Breast epithelium (tissue), 4 donors: Measurements from ENCODE around the gene PAOX. TPM values are rescaled to one million over a fixed set of nuclear protein-coding genes. Genes with fewer than 3 reads are reported as not detected.
A peak's percentile ranks its signal among the peaks of the same experiment; 100 is the strongest.

Source experiments
- DNase-seq, 2 donors: peaks; one replicate each; pipeline ENCODE4 v3.0.0-alpha.2; 2019; ENCODE audit warnings: low spot score in 2 of 2
- H3K27ac ChIP-seq, 2 donors: fragments of 200-600 bp; sonication (generic) in 1 of 2; one replicate each; pipeline ENCODE4 v1.5.1; 2016 to 2019; ENCODE audit warnings: mild to moderate bottlenecking in 1 of 2
- H3K27me3 ChIP-seq, 2 donors: fragments of 200-600 bp; sonication (generic) in 1 of 2; one replicate each; pipeline versions ENCODE4 v1.5.1 to v1.6.0; 2017 to 2019; ENCODE audit warnings: control low read depth in 1 of 2, mild to moderate bottlenecking in 1 of 2
- H3K36me3 ChIP-seq: fragments of 200-600 bp; one replicate; pipeline ENCODE4 v1.5.1; 2019
- H3K4me1 ChIP-seq, 2 donors: fragments of 200-600 bp; sonication (generic); one replicate each; pipeline ENCODE4 v1.5.1; 2016 to 2019; ENCODE audit warnings: control low read depth in 1 of 2
- H3K4me3 ChIP-seq, 3 donors: fragments of 200-600 bp; sonication (generic); 1 replicate in 2 of 3; 2 replicates in 1 of 3; pipeline ENCODE4 v1.5.1; 2016 to 2019; ENCODE audit warnings: mild to moderate bottlenecking in 3 of 3, moderate library complexity in 2 of 3
- H3K9me3 ChIP-seq, 2 donors: fragments of 200-600 bp; sonication (generic) in 1 of 2; one replicate each; pipeline ENCODE4 v1.5.1; 2016 to 2019; ENCODE audit warnings: control low read depth in 1 of 2
- POLR2A ChIP-seq: fragments of 450-650 bp; IDR thresholded peaks from one replicate; pipeline ENCODE4 v1.6.1; 2016; ENCODE audit warnings: antibody characterized with exemption, mild to moderate bottlenecking, moderate library complexity
- POLR2AphosphoS5 ChIP-seq, 3 donors: sonication (generic); formaldehyde crosslinking; IDR thresholded peaks; one replicate each; pipeline ENCODE4 v1.6.1; 2017; ENCODE audit warnings: antibody characterized with exemption in 3 of 3
- intact Hi-C: fragments of 100-400 bp; cut with DNase I; formaldehyde crosslinking; loops from one replicate; pipeline ENCODE4 v1.15.1; 2023; ENCODE audit warnings: low total_unique reads
- total RNA-seq, 3 donors: library from RNA; depleted of rRNA; stranded (reverse); fragments of >200 nt; gene quantifications; one replicate each; pipeline ENCODE4 v1.1.0, GENCODE V29; 2016
- TF ChIP-seq, protein P1 (sequence below), 3 donors: fragments of 450-650 bp; IDR thresholded peaks; one replicate each; pipeline ENCODE4 v1.5.1; 2016 to 2017; ENCODE audit warnings: antibody characterized with exemption in 3 of 3, mild to moderate bottlenecking in 3 of 3, moderate library complexity in 3 of 3

PAOX gene
- total RNA-seq, 3 donors from 2014 or later, result 7.5 to 10.5 (median 8.6) TPM

DNA sequence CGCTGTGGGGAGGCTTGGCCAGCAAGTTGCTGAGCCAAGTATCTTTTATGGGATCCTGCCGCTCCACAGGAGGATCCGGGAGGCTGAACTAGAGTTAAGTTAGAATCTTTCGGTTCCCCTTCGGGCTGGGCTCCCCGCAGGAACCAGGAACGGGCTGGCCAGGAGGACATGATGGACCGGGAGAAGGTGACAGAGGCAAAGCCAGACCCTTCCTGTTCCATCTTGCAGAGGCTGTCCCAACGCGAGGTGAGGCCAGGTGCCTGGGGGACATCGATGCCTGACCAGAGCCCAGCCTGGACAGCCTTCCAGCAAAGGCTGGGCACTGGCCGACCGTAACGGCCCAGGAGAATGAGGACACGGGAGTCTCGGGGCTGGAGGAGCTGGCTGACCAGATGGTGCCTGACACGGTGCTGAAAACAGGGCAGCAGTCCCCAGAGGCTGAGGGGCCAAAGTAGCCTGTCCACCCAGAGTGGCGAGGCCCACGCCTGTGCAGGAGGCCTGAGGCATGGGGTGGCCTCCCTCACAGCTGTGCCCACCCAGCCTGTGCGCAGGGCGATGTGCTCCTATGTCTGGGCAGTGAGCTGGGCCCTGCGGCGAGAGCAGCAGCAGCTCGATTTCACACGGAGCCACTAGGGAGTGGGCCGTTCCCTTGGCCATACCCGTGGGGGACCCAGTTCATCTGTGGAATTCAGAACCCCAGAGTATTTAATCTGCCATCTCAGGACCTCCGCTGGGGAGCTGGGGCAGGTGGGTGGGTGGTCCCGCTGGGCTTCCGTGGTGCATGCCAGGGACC lies 1.8 kb upstream of the PAOX start:
- H3K27me3 ChIP-seq, result no peaks in the 10 kb centered on the region
- H3K4me3 ChIP-seq, result peak overlapping the region in 2 of 3 donors; percentile 76 to 90
- H3K27ac ChIP-seq, result no peak overlapping the region
- no peak for DNase-seq
- no peaks in the 10 kb centered on the region for H3K4me1 ChIP-seq
- TF ChIP-seq POLR2A (no peak), POLR2AphosphoS5 (IDR thresholded peaks at IDR 0.05) (no peak)
- TF ChIP-seq, protein P1, sequence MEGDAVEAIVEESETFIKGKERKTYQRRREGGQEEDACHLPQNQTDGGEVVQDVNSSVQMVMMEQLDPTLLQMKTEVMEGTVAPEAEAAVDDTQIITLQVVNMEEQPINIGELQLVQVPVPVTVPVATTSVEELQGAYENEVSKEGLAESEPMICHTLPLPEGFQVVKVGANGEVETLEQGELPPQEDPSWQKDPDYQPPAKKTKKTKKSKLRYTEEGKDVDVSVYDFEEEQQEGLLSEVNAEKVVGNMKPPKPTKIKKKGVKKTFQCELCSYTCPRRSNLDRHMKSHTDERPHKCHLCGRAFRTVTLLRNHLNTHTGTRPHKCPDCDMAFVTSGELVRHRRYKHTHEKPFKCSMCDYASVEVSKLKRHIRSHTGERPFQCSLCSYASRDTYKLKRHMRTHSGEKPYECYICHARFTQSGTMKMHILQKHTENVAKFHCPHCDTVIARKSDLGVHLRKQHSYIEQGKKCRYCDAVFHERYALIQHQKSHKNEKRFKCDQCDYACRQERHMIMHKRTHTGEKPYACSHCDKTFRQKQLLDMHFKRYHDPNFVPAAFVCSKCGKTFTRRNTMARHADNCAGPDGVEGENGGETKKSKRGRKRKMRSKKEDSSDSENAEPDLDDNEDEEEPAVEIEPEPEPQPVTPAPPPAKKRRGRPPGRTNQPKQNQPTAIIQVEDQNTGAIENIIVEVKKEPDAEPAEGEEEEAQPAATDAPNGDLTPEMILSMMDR (IDR thresholded peaks at IDR 0.05), result no peak
- no peaks in the 10 kb centered on the region for H3K36me3 ChIP-seq
- H3K9me3 ChIP-seq, result no peaks in the 10 kb centered on the region
- intact Hi-C loops, result no loop called here

DNA sequence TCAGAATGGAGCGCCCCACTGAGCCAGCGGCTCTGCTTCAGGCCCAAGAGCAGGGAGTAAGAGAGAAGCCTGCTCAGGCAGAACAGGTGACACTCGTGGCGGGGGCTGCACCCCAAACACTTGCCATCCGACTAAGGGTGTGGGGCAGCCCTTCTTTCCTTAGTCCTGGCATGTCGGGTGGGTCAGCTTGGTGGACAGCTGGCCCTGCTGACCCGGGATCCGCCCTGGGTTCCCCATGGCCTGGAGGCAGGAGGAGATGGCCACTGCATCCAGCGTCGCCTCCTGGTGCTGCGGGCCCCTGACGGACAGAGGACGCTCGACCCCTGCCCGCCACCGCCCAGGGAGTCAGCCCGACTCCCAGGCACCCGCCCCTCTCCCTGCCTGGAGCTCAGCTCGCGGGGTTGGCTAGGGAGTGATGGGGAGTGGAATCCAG lies 1.2 kb upstream of the PAOX start:
- Histone ChIP-seq H3K9me3 (no peaks in the 10 kb centered on the region), H3K27me3 (no peaks in the 10 kb centered on the region), H3K4me1 (no peaks in the 10 kb centered on the region), H3K36me3 (no peaks in the 10 kb centered on the region), H3K4me3 (peak overlapping the region; percentile 76 to 90 (median 81)), H3K27ac (peak overlapping the region; percentile 54 to 85)
- intact Hi-C loops, result loop anchor here (2.0 kb wide), 1 partner anchor 21 kb away; no protein-coding TSS in a partner anchor
- TF ChIP-seq POLR2AphosphoS5 (IDR thresholded peaks at IDR 0.05) (no peak), POLR2A (no peak)
- TF ChIP-seq, protein P1 (IDR thresholded peaks at IDR 0.05), result no peak
- no peak for DNase-seq

DNA sequence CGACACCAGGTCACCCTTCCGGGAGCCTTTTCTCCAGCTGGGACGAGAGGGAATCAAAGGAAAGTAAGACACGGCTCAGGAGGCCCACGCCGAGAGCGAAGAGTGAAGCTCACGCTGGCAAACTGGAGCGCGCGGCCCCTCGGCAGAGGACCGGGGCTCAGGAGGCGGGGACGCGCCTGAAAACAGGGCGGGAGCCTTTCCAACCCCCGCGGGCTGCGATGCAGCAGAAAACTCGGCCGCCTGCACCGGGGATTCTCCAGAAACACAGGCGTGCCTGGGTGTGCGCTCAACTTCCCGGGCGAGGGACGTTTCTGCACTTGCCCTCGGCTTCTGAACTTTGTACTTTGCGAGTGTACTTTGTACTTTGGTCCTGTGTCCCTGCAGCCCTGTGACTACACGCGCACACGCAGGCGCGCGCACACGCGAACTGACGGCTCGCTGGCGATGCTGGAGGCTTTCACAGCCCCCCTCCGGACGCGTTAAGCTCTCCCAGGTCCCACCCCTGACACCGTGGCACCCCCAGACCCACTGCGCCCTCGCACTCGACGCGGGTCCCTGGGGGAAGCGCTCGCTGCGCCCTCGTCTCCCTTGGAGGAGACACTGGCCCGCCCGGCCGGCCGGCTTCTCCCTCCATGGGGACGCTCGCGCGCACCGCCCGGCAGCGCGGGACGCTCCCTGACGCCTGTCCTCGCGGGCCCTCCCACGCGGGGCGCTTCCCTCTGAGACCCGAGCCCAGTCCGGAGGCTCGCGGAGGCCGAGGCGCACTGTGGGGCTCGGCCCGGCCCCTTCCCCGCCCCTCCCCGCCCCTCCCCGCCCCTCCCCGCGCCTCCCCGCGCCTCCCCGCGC lies 588 bp upstream of the PAOX start:
- DNase-seq, result no peak
- TF ChIP-seq, protein P1 (IDR thresholded peaks at IDR 0.05), result no peak
- peak in 2 of 3 donors; percentile 10 to 17 for TF ChIP-seq POLR2AphosphoS5 (IDR thresholded peaks at IDR 0.05)
- no peaks in the 10 kb centered on the region for H3K4me1 ChIP-seq
- intact Hi-C loops, result loop anchor here (2.0 kb wide), 1 partner anchor 22 kb away; no protein-coding TSS in a partner anchor
- no peaks in the 10 kb centered on the region for H3K27me3 ChIP-seq
- H3K9me3 ChIP-seq, result no peaks in the 10 kb centered on the region
- peak overlapping the region; percentile 76 to 90 (median 81) for H3K4me3 ChIP-seq
- H3K36me3 ChIP-seq, result no peaks in the 10 kb centered on the region
- H3K27ac ChIP-seq, result peak overlapping the region; percentile 54 to 85

DNA sequence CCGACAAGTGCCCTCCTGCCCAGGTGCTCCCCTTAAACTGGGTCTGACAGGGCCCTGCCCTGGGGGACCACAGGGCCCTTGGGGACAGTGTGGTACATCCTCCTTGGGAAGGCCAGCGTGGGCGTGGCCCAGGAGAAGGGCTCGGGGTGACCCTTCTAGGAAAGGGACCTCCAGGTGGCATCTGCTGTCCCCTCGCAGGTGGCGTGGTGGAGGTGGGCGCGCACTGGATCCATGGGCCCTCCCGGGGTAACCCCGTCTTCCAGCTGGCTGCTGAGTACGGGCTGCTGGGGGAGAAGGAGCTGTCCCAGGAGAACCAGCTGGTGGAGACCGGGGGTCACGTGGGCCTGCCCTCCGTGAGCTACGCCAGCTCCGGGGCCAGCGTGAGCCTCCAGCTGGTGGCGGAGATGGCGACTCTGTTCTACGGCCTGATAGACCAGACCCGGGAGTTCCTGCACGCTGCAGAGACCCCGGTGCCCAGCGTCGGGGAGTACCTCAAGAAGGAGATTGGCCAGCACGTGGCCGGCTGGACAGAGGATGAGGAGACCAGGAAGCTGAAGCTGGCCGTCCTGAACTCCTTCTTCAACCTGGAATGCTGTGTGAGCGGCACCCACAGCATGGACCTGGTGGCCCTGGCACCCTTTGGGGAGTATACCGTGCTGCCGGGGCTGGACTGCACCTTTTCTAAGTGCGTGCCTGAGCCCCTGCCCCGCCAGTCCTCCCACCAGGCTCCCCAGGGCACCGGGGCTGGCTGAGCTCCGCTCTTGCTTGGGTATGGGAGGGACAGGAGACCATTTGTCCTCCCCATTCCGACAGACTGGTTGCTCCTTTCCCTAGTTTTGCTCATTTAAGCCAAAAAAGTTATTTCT lies 972 bp downstream of the PAOX start:
- Histone ChIP-seq H3K4me3 (peak overlapping the region; percentile 76 to 90 (median 81)), H3K27ac (peak overlapping the region; percentile 50 to 72), H3K36me3 (no peaks in the 10 kb centered on the region), H3K4me1 (no peaks in the 10 kb centered on the region), H3K9me3 (no peaks in the 10 kb centered on the region), H3K27me3 (no peaks in the 10 kb centered on the region)
- no peak for DNase-seq
- TF ChIP-seq, protein P1 (IDR thresholded peaks at IDR 0.05), result no peak
- TF ChIP-seq POLR2AphosphoS5 (IDR thresholded peaks at IDR 0.05) (no peak), POLR2A (no peak)
- intact Hi-C loops, result loop anchor here (2.0 kb wide), 1 partner anchor 23 kb away; no protein-coding TSS in a partner anchor
